Liver (tissue), 9 donors: Measurements from ENCODE around the gene CELSR1. TPM values are rescaled to one million over a fixed set of nuclear protein-coding genes. Genes with fewer than 3 reads are reported as not detected.

Experiments
- DNase-seq: peaks from one replicate; pipeline ENCODE4 v3.0.0-alpha.2; 2017; ENCODE audit warnings: low spot score
- H3K27ac ChIP-seq, 2 donors: one replicate each; pipeline ENCODE4 v1.7.0; 2013; ENCODE audit warnings: inconsistent platforms in 2 of 2, low read length in 2 of 2, control low read depth in 1 of 2, low read depth in 1 of 2, mild to moderate bottlenecking in 1 of 2
- H3K27me3 ChIP-seq, 4 donors: one replicate each; pipeline versions ENCODE4 v1.6.1 to v1.7.0; 2013; ENCODE audit warnings: low read length in 3 of 4, inconsistent platforms in 1 of 4, mild to moderate bottlenecking in 1 of 4, moderate library complexity in 1 of 4; ENCODE audit not compliant: control insufficient read depth in 4 of 4, insufficient read depth in 4 of 4
- H3K36me3 ChIP-seq, 4 donors: one replicate each; pipeline versions ENCODE4 v1.6.1 to v1.7.0; 2013; ENCODE audit warnings: low read length in 3 of 4, mild to moderate bottlenecking in 3 of 4, low read depth in 1 of 4, moderate library complexity in 1 of 4; ENCODE audit not compliant: control insufficient read depth in 4 of 4, insufficient read depth in 3 of 4
- H3K4me1 ChIP-seq, 4 donors: one replicate each; pipeline versions ENCODE4 v1.6.1 to v1.7.0; 2013; ENCODE audit warnings: low read length in 3 of 4, mild to moderate bottlenecking in 3 of 4, moderate library complexity in 1 of 4; ENCODE audit not compliant: control insufficient read depth in 4 of 4, insufficient read depth in 4 of 4
- H3K4me3 ChIP-seq, 3 donors: one replicate each; pipeline versions ENCODE4 v1.6.1 to v1.7.0; 2013; ENCODE audit warnings: low read length in 3 of 3, control low read depth in 1 of 3, low read depth in 1 of 3, mild to moderate bottlenecking in 1 of 3
- H3K9ac ChIP-seq, 2 donors: one replicate each; pipeline ENCODE4 v1.7.0; 2013; ENCODE audit warnings: low read length in 2 of 2, mild to moderate bottlenecking in 2 of 2, moderate library complexity in 2 of 2, control low read depth in 1 of 2, low read depth in 1 of 2
- H3K9me3 ChIP-seq, 4 donors: one replicate each; pipeline versions ENCODE4 v1.6.1 to v1.7.0; 2013; ENCODE audit warnings: low read length in 3 of 4; ENCODE audit not compliant: control insufficient read depth in 4 of 4
- EGR1 ChIP-seq, 2 donors: IDR thresholded peaks; 2 replicates each; pipeline ENCODE4 v1.6.1; 2016 to 2018; ENCODE audit warnings: antibody characterized with exemption in 2 of 2, low read depth in 2 of 2
- FOXA1 ChIP-seq: IDR thresholded peaks from 2 replicates; pipeline ENCODE4 v1.6.1; 2016; ENCODE audit warnings: antibody characterized with exemption
- FOXA2 ChIP-seq: IDR thresholded peaks from 2 replicates; pipeline ENCODE4 v1.6.1; 2016; ENCODE audit warnings: antibody characterized with exemption
- GABPA ChIP-seq, 2 donors: IDR thresholded peaks in 1 of 2; conservative IDR thresholded peaks in 1 of 2; 2 replicates each; pipeline ENCODE4 v1.6.1; 2016; ENCODE audit warnings: antibody characterized with exemption in 2 of 2, mild to moderate bottlenecking in 1 of 2, moderate library complexity in 1 of 2
- HNF4A ChIP-seq, 2 donors: conservative IDR thresholded peaks; 2 replicates each; pipeline ENCODE4 v1.6.1; 2016; ENCODE audit warnings: antibody characterized with exemption in 2 of 2, mild to moderate bottlenecking in 2 of 2
- HNF4G ChIP-seq: IDR thresholded peaks from 2 replicates; pipeline ENCODE4 v1.6.1; 2016; ENCODE audit warnings: antibody characterized with exemption
- JUND ChIP-seq, 2 donors: IDR thresholded peaks; 2 replicates each; pipeline ENCODE4 v1.6.1; 2016; ENCODE audit warnings: antibody characterized with exemption in 2 of 2
- NR2F2 ChIP-seq: IDR thresholded peaks from 2 replicates; pipeline ENCODE4 v1.6.1; 2016; ENCODE audit warnings: antibody characterized with exemption
- RAD21 ChIP-seq, 2 donors: IDR thresholded peaks; 2 replicates each; pipeline ENCODE4 v1.6.1; 2016; ENCODE audit warnings: antibody characterized with exemption in 2 of 2, mild to moderate bottlenecking in 2 of 2
- RXRA ChIP-seq, 2 donors: IDR thresholded peaks; 2 replicates each; pipeline ENCODE4 v1.6.1; 2017 to 2018; ENCODE audit warnings: antibody characterized with exemption in 2 of 2, mild to moderate bottlenecking in 1 of 2
- SP1 ChIP-seq: IDR thresholded peaks from 2 replicates; pipeline ENCODE4 v1.6.1; 2018; ENCODE audit warnings: antibody characterized with exemption, mild to moderate bottlenecking
- TAF1 ChIP-seq: conservative IDR thresholded peaks from 2 replicates; pipeline ENCODE4 v1.6.1; 2016; ENCODE audit warnings: antibody characterized with exemption, mild to moderate bottlenecking
- YY1 ChIP-seq: IDR thresholded peaks from 2 replicates; pipeline ENCODE4 v1.6.1; 2016; ENCODE audit warnings: antibody characterized with exemption, mild to moderate bottlenecking
- WGBS: extraction: QIAGEN DNeasy Blood & Tissue Kit; methylation state at CpG from one replicate; pipeline ENCODE4 v1.1.7; 2013; 5-methylcytosine and 5-hydroxymethylcytosine counted together
- polyA plus RNA-seq, 2 donors: library from polyadenylated mRNA; stranded (reverse) in 1 of 2; unstranded in 1 of 2; fragments of 200-250 nt in 1 of 2; fragments of >200 nt in 1 of 2; fragmentation: Nextera tagmentation in 1 of 2; extraction: Ambion mirVana in 1 of 2; gene quantifications; one replicate each; pipeline versions ENCODE4 v1.2.1 to v1.2.3, GENCODE V29; 2013 to 2015
- total RNA-seq, 2 donors: library from RNA; depleted of rRNA; stranded (reverse); fragments of >200 nt; gene quantifications; one replicate each; pipeline ENCODE4 v1.2.3, GENCODE V29; 2014
- TF ChIP-seq, protein P1 (sequence below): IDR thresholded peaks from 2 replicates; pipeline ENCODE4 v1.6.1; 2016; ENCODE audit warnings: antibody characterized with exemption
- TF ChIP-seq, protein P2 (sequence below): IDR thresholded peaks from 2 replicates; pipeline ENCODE4 v1.6.1; 2016; ENCODE audit warnings: antibody characterized with exemption
- TF ChIP-seq, protein P3 (sequence below): fragments of 150-350 bp; IDR thresholded peaks from 2 replicates; pipeline ENCODE4 v1.5.1; 2017; ENCODE audit warnings: improper control_type of control experiment, low read depth, low read length; ENCODE audit not compliant: missing input control
- TF ChIP-seq, protein P4 (sequence below): IDR thresholded peaks from 2 replicates; pipeline ENCODE4 v1.6.1; 2016; ENCODE audit warnings: antibody characterized with exemption
- TF ChIP-seq, protein P5 (sequence below): IDR thresholded peaks from 2 replicates; pipeline ENCODE4 v1.6.1; 2016; ENCODE audit warnings: antibody characterized with exemption, mild to moderate bottlenecking
- donor health status: healthy.
- donor health status: healthy.
- donor health status: healthy.
- donor health status: healthy.
- donor health status: healthy.

The CELSR1 gene
- total and polyA plus RNA-seq, 4 donors = 0.37 to 1.6 (median 1.3) TPM

DNA sequence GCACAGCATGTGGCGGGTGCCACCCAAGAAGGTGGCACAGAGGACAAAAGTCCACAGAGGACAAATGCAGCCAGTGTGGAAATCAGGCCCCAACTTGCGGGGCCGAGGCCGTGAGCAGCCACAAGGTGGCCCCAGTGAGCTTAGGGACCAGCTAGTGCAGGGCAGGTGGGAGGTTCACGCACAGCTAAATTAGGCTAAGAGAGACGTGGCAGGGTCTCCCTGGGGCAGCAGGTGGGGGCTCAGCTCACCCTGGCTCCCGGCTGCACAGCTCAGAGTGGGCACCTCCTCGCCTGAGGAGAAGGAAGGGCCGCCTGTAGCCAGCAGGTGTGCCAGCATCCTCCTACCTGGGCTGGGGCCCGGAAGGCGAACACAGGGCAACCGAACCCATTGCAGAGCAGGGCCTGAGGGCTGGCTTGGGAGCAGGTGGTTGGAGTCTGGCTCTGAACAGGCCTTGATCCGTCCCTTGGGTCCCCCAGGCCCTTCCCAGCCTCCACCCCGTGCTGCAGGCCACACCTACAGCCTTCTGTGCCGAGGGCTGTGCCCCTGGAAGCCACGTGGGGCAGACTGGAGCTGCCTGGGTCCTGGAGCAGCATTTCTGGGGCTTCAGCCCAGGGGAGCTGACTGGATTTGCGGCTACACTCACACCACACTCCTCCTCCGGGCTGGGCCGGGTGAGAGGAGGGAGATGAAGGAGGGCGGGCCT, 26.1 kb upstream of the CELSR1 start:
- Histone ChIP-seq H3K27me3 (no peaks in the 10 kb centered on the region), H3K4me3 (no peak overlapping the region), H3K36me3 (no peaks in the 10 kb centered on the region), H3K9ac (no peak overlapping the region), H3K4me1 (peaks cover 0 to 11% (median 4%) of the 10 kb centered on the region in 4 donors), H3K9me3 (no peaks in the 10 kb centered on the region), H3K27ac (peak overlapping the region in 1 of 2 donors; percentile 65)
- peak; percentile 80 for DNase-seq
- WGBS = 19% methylated on average over 20 of the region's 20 CpGs
- TF ChIP-seq GABPA (IDR thresholded peaks at IDR 0.05 in 1 of 2, conservative IDR thresholded peaks at IDR 0.05 in 1 of 2) (no peak), HNF4A (conservative IDR thresholded peaks at IDR 0.05) (peak; percentile 91 to 92), JUND (IDR thresholded peaks at IDR 0.05) (peak in 1 of 2 donors; percentile 26), EGR1 (IDR thresholded peaks at IDR 0.05; ENCODE audit: low read depth in 2 of 2) (no peak), TAF1 (no peak), RXRA (IDR thresholded peaks at IDR 0.05) (peak; percentile 87 to 91), HNF4G (peak; percentile 66), FOXA2 (peak; percentile 48), FOXA1 (no peak), SP1 (peak; percentile 74), RAD21 (IDR thresholded peaks at IDR 0.05) (peak; percentile 89), NR2F2 (peak; percentile 3), YY1 (peak; percentile 27)
- TF ChIP-seq, protein P1, sequence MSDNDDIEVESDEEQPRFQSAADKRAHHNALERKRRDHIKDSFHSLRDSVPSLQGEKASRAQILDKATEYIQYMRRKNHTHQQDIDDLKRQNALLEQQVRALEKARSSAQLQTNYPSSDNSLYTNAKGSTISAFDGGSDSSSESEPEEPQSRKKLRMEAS = peak; percentile 78
- TF ChIP-seq, protein P2, sequence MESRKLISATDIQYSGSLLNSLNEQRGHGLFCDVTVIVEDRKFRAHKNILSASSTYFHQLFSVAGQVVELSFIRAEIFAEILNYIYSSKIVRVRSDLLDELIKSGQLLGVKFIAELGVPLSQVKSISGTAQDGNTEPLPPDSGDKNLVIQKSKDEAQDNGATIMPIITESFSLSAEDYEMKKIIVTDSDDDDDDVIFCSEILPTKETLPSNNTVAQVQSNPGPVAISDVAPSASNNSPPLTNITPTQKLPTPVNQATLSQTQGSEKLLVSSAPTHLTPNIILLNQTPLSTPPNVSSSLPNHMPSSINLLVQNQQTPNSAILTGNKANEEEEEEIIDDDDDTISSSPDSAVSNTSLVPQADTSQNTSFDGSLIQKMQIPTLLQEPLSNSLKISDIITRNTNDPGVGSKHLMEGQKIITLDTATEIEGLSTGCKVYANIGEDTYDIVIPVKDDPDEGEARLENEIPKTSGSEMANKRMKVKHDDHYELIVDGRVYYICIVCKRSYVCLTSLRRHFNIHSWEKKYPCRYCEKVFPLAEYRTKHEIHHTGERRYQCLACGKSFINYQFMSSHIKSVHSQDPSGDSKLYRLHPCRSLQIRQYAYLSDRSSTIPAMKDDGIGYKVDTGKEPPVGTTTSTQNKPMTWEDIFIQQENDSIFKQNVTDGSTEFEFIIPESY = no peak
- TF ChIP-seq, protein P3, sequence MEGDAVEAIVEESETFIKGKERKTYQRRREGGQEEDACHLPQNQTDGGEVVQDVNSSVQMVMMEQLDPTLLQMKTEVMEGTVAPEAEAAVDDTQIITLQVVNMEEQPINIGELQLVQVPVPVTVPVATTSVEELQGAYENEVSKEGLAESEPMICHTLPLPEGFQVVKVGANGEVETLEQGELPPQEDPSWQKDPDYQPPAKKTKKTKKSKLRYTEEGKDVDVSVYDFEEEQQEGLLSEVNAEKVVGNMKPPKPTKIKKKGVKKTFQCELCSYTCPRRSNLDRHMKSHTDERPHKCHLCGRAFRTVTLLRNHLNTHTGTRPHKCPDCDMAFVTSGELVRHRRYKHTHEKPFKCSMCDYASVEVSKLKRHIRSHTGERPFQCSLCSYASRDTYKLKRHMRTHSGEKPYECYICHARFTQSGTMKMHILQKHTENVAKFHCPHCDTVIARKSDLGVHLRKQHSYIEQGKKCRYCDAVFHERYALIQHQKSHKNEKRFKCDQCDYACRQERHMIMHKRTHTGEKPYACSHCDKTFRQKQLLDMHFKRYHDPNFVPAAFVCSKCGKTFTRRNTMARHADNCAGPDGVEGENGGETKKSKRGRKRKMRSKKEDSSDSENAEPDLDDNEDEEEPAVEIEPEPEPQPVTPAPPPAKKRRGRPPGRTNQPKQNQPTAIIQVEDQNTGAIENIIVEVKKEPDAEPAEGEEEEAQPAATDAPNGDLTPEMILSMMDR = peak; percentile 88
- TF ChIP-seq, protein P4, sequence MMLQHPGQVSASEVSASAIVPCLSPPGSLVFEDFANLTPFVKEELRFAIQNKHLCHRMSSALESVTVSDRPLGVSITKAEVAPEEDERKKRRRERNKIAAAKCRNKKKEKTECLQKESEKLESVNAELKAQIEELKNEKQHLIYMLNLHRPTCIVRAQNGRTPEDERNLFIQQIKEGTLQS = peak; percentile 38
- TF ChIP-seq, protein P5, sequence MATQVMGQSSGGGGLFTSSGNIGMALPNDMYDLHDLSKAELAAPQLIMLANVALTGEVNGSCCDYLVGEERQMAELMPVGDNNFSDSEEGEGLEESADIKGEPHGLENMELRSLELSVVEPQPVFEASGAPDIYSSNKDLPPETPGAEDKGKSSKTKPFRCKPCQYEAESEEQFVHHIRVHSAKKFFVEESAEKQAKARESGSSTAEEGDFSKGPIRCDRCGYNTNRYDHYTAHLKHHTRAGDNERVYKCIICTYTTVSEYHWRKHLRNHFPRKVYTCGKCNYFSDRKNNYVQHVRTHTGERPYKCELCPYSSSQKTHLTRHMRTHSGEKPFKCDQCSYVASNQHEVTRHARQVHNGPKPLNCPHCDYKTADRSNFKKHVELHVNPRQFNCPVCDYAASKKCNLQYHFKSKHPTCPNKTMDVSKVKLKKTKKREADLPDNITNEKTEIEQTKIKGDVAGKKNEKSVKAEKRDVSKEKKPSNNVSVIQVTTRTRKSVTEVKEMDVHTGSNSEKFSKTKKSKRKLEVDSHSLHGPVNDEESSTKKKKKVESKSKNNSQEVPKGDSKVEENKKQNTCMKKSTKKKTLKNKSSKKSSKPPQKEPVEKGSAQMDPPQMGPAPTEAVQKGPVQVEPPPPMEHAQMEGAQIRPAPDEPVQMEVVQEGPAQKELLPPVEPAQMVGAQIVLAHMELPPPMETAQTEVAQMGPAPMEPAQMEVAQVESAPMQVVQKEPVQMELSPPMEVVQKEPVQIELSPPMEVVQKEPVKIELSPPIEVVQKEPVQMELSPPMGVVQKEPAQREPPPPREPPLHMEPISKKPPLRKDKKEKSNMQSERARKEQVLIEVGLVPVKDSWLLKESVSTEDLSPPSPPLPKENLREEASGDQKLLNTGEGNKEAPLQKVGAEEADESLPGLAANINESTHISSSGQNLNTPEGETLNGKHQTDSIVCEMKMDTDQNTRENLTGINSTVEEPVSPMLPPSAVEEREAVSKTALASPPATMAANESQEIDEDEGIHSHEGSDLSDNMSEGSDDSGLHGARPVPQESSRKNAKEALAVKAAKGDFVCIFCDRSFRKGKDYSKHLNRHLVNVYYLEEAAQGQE = no peak
